Activated CD4-positive, alpha-beta T cell treated with anti-CD3 and anti-CD28 coated beads, Interleukin-2, amount 50 U/mL, for 48 hours (primary cell): ENCODE results near the gene COX20.
A peak's percentile ranks its signal among the peaks of the same experiment; 100 is the strongest.
"Not testable (repeated sequence)": the region's sequence is repeated elsewhere in the genome, so short reads cannot be mapped to it uniquely, and the experiment has no call there.

ENCODE experiments used
- DNase-seq, 2 experiments: peaks; one replicate each; pipeline ENCODE4 v3.0.0-alpha.2; 2020

COX20 gene, protein sequence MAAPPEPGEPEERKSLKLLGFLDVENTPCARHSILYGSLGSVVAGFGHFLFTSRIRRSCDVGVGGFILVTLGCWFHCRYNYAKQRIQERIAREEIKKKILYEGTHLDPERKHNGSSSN

DNA sequence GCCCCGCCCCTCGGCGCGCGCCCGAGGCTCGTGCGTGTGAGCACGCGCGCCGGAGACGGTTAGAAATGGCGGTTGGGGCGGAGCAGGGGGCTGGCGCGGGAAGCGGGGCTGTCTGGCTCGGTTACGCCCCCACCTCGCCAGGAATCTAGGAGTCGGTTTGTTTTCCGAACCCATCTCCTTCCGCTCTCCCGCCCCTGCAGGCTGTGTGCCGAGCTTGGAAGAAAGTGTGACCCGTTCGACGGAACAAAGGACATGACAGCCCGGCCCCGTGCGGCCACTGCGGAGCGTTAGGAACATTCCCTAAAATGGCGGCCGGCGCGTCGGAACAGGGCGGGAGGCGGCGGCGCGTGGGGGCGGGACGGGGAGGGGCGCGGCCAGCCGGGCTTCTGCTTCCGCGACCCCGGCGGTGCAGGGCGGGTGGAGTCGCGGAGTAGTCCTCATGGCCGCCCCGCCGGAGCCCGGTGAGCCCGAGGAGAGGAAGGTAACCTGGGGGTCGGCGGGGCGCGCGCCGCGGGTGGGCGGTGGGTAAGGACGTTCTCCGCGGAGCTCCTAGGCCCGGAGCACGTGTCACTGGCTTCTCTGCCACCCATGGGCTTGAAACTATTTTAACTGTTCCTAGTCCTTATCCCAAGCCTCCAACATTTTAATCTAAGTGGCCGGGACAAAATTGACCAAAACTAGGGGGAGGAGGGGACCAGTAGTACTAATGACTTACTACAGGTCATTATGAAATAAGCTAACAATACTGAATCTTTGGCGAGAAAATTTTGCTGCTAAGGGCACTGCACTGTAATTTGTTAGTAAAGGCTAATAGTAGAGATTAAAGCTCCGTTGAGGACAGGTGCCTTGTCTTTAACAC is at the start of gene COX20:
Gene COX20, plus strand, starts transcription at position 383 of the 859 bp plus-strand sequence. Its CDS starts 57 bp downstream, at position 440.
- peak; percentile 88 to 90 for DNase-seq

DNA sequence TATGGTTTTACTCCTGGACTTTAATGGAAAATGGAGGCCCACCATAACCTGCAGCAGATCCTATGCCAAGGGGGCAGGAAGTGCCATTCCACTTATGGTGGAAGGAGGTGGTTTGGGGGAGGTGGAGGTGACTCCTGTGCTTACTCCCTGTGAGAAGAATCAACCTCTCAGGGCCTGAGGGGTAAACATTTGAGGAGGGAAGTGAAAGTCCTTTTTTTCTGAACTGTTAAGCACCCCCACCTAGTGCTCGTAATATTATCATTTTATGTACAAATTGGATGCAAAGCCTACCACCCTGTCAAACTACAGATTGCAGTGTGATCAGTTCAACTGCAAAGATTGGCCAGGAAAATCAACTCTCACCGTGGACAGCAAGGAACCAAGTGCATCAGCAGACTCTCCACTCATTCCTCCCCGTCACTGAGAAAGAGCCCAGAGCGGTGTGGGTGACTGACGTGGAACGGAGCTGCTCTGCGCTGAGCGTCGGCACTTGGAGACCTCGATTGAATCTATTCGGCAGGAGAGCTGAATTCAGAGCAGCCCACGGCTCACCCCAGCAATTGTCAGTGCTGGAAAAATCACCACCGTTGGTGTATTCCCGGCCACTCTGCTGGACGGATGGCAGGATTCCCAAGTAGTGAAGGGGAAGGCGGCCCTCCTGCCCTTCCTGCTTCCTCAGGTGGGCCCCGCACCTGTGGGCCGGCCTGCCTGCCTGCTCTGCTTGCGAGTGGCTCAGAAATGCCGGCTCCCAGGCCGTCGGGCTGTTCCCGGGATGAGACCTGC is 46.8 kb upstream of the COX20 start:
- no peak for DNase-seq

DNA sequence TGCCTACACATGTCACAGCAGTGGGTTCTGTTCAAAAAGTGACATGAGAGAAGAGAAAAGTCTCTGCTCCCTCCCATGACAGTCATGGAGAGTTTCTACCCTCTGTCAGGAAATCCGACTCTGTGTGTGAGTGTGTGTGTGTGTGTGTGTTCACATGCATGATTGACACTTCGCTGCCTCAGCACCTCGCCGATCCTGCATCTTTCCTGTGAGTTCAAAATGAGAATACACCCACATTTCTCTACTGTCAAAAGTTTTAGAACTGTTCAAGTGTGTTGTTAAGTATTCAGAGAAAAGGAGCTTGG is 46.2 kb upstream of the COX20 start:
- DNase-seq: no peak

DNA sequence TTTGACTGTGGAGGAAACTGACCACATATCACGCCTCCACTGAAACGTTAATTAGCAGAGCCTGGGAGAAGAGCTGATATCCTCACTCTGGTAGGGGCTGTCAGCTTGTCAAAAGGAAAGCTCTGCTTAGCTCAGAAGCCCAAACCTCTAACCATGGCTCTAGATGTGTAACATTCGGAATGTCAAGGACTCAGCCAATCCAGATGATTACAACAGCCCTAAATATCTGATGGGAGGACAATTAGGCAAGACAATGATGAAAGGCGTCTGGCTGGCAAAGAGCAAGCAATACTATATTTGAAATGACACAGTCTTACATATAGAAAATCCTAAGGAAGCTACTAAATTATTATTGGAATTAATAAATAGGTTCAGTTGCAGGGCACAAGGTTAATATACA is 45.7 kb upstream of the COX20 start:
- DNase-seq: no peak

DNA sequence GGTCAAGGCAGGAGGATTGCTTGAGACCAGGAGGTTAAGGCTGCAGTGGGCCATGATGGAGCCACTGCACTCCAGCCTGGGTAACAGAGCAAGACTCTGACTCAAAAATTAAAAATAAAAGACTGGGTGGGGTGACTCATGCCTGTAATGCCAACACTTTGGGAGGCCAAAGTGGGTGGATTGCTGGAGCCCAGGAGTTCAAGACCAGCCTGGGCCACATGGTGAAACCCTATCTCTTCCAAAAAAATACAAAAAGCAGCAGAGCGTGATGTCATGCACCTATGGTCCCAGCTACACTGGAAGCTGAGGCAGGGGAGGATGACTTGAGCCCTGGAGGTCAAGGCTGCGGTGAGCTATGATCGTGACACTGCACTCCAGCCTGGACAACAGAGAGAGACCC is 44.4 kb upstream of the COX20 start:
- DNase-seq: no peak

DNA sequence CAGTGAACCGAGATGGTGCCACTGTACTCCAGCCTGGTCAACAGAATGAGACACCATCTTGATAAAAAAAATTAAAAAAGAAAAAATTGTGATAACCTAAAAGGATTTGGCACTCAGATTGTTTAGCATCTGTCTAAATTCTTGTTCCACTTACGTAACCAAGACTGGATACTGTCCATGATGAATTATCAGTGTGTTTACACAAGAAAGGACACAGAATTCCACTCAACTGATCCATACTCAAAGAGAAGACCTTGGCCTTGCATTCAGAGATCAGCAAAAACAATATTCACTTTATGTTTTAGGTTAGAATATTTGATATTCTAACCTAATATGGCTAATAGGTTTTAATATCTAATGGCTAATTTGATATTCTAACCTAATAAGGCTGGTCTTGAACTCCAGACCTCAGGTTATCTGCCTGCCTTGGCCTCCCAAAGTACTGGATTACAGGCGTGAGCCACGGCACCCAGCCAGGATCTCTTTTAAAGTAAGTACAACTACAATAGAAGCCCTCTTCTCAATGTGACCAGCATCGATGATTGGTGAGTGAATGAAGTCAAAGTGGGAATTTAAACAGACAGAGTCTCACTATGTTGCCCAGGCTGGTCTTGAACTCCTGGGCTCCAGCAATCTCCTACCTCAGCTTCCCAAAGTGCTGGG is 43.1 kb upstream of the COX20 start:
- DNase-seq: no peak

DNA sequence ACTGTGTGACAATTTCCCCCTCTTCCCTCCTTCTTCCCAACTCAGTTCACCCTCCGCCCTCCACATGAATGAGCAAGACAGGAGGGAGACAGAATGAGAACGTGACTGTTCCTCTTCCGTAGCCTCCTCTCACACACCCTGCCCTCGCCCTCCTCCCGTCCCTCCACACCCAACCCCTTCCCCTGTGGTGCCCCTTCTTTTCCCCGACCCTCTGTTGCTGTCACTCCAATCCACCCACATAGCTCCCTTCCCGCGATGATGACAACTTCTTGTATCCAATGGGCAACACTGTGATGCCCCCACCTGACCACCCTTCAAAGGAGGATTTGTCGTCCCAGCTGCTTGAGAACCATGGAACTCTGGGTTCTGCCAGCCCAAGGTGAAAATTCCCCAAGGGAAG is 41.4 kb upstream of the COX20 start:
- no peak for DNase-seq

DNA sequence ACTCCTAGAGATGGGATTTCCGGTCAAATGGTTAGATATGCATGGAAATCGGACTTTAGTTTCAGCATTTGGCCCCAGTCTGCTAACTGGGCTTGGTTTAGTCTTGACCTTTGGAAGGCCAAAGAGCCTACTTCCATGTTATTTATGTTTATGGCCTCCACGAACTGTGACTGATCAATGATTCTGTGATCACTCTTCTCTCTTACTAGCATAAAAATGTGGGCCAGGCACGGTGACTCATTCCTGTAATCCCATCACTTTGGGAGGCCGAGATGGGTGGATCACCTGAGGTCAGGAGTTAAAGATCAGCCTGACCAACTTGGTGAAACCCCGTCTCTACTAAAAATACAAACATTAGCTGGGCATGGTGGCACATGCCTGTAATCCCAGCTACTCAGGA is 40.9 kb upstream of the COX20 start:
- DNase-seq: not testable (repeated sequence)

DNA sequence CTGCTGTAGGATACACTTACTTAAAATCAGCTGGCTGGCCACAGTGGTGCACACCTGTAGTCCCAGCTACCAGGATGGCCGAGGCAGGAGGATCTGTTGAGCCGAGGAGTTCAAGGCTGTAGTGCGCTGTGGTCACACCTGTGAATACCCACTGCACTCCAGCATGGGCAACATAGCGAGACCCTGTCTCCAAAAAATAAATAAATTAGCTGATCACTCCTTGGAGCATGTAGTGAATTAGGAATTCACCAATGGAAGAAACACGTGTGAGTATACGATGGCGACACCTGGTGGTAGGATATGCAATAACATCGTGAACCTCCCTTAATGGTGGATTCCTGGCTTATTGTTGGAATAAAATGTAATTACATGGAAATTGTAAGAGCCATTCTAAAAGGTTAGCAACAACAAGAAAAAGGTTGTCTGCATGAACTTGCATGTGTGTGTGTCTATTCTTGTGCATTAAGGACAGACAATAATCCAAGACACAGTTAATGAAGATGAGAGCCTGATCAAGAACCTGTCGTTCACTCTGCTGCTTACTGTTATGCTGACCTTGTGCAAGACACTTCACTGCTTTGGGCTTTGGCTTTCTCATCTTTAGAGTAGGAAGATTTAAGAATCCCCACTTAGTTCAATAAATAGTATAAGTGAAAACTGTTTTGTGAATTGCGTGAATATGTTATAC is 38.6 kb upstream of the COX20 start:
- peak; percentile 62 to 67 for DNase-seq

DNA sequence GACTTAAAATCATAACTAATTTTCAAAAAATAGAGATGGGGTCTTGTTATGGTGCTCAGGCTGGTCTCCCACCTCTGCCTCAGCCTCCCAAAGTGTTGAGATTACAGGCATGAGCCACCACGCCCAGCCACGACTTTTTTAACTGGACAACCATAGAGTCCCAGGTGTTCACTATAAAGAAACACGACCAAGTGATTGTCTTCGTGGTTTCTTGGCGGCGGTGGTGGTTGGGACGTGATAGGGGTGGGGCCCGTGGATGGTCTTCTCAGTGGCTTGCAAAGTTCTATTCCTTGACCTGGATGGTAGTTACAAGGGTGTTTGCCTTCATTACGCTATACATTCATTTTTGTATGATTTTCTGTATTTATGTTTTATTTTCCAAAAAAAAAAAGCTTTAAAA is 34.6 kb upstream of the COX20 start:
- no peak for DNase-seq

DNA sequence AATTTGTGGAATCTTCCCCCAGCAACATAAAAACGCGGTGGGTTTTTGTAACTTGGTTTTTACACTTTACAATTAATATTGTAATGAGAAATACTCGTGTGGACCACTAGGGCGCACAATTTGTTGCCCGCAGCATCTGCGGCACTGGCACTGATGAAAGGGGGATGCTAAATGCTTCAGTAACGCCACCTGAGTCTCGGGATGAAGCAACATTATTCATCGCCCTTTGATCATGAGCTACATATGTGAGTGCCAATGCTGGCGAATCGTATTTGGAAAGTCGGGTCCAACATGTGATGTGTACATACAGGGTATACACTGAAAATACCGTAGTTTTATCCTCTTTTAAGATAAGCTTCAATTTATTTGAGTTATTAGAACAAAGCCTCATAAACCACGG is 34.2 kb upstream of the COX20 start:
- DNase-seq: peak; percentile 33 to 48

DNA sequence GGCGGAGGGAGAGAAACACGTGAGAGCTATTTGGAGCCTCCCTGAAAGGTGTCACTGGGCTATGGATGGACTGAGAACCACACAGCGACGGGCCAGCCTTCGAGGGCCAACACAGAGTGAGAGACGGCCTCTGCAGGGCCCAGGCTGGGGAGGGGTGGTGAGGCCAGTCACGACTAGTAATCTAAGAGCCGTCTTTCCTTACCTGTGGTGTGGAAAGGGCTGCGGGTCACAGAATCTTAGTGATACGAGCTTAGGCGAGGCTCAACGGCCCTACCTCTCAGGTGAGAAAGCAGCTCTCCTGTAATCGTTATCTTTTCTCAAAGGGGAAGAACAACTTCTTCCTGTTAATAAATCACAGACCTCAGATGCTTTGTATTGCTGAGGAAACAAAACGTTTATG is 33.4 kb upstream of the COX20 start:
- DNase-seq: no peak

DNA sequence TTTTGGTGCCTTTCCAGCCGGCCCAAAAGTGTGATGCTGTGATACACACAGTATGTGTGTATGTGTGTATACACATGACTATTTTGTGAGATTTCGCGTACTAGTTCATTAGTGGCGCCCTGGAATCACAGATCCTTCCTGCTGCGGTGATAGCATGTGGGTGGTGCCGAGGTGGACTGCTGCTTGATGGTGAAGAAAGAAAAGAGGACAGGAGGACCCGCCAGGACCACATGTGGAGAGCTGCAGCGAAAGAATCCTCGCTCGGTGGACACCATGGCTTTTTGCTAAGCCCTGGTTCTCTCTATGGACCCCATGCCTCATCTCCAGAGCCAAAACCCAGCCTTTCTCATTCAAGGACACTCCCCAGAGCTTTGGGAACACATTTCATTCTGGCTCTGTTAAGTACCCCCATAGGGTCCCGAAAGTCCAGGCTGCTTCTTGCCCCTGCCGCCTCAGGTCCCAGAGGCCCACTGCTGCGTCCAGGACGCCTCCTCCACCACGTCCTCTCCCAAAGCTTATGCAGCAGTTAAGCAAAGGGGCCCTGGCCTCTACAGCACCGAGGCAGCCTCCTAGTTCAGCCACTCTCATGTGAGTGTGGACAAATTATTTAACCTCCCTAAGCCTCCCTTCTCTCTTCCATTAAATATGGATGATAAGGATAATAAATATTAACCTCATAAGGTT is 32.8 kb upstream of the COX20 start:
- DNase-seq: no peak

DNA sequence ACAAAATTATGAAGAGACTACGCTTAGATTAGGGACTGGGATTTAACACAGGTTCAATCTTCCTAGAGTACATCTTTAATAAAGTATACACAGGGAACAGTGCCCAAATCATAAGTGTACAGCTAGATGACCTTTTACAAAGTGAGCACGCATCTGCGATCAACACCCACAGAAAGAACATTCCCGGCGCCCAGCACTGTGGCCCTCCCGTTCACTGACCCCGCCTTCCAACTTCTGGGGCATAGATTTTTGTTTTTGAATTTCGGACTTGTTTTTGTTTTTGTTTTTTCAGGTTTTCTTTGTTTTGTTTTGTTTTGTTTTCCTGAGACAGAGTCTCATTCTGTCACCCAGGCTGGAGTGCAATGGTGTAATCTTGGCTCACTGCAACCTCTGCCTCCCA is 30.6 kb upstream of the COX20 start:
- DNase-seq: no peak

DNA sequence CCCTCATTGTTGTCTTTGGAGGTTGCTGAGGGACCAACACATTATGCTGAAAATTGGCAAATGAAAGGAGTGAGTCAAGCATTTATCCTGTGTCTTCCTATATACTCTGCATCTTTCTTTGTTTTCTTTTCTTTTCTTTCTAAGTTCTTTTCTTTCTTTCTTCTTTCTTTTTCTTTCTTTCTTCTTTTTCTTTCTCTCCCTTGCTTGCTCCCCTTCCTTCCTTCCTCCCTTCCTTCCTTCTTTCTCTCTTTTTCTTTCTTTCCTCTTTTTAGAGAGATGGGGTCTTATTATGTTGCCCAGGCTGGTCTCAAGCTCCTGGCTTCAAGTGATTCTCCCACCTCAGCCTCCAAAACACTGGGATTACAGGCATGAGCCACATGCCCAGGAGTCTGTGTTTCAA is 28.3 kb upstream of the COX20 start:
- no peak for DNase-seq

DNA sequence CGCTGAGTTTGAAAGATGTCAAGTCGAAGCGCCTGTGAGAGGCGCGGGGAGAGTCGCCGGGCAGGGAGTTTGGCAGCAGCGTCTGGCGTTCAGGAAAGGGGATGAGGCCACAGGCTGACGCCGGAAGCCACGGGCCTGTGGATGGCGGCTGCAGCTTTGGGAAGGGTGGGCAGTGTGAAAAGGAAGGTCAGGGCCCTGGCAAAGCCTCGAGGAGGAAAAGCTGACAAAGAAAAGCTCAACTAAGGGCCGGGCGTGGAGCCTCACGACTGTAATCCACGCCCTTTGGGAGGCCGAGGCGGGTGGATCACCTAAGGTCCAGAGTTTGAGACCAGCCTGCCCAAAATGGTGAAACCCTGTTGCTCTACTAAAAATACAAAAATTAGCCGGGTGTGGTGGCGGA is 25.2 kb upstream of the COX20 start:
- no peak for DNase-seq

DNA sequence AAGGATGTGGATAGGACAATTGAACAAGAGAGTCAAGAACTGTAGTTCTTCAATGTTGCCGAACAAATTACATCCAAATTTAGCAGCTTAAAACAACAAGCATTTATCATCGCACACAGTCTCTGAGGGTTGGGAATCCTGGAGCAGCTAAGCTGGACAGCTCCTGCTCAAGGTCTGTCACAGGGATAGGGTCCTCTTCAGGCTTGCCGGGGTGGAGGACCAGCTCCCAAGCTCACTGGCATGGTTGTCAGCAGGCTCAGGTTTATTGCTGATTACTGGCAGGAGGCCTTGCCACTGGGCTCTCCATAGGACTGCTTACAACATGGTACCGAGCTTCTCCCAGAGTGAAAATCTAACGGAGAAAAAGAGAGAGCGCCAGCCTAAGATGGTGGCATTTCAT is 22.1 kb upstream of the COX20 start:
- DNase-seq: no peak

DNA sequence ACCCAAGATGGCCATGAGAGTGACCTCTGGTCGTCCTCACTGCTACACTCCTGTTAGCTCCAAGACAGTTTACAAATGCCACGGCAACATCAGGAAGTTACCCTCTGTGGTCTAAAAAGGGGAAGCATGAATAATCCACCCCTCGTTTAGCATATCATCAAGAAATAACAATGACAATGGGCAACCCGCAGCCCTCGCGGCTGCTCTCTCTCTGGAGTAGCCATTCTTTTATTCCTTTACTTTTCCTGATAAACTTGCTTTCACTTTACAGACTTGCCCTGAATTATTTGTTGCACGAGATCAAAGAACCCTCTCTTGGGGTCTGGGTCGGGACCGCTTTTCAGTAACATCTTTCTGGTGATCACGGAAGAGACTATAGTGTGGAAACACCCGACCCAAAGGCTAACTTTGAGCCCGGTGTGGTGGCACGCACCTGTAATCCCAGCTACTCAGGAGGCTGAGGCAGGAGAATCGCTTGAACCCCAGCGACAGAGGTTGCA is 19.8 kb upstream of the COX20 start:
- no peak for DNase-seq

DNA sequence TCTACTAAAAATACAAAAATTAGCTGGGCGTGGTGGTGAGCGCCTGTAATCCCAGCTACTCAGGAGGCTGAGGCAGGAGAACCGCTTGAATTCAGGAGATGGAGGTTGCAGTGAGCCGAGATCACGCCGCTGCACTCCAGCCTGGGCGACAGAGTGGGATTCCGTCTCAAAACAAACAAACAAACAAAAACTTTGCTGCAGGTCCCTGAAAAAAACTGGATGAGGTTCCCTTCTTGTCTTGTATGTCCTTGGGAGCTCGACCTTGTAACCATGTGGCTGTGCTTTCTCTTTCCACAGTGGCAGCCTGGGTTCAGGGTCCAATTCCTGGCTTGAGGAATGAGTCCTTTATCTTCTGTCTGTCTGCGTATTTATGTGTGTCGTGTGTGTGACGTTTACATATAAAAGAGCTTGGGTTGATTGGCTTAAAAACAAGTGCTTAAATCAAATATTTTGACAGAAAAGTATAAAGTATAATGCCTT is 18.0 kb upstream of the COX20 start:
- DNase-seq: no peak

DNA sequence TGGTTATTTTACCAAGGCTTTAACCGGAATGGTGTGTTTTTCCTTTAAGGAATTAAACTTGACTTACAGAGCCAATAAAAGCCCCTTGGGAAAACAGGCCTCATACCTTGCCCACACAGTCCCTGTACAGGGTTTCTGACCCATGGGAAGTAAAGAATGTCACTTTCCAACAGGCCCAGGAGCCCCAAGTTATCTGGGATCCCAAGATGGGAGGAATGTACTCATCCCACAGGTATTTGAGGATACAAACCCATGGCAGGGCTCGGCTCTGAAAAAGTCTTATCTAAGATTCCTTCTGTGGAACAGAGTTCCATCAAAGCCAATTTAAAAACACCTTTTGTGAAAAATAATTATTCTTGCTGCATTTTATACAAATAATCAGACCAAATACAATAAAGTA is 15.3 kb upstream of the COX20 start:
- DNase-seq: no peak

DNA sequence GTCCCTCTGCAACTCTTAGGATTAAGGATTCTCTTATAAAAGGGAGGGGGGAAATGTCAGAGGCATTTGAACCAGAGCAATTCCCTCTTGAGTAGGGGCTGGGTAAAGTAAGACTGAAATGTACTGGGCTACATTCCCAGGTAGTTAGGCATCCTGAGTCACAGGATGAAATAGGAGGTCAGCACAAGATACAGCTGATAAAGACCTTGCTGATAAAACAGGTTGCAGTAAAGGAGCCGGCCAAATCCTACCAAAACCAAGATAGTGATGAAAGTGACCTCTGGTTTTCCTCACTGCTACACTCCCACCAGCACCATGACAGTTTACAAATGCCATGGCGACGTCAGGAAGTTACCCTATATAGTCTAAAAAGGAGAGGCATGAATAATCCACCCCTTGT is 14.3 kb upstream of the COX20 start:
- no peak for DNase-seq

DNA sequence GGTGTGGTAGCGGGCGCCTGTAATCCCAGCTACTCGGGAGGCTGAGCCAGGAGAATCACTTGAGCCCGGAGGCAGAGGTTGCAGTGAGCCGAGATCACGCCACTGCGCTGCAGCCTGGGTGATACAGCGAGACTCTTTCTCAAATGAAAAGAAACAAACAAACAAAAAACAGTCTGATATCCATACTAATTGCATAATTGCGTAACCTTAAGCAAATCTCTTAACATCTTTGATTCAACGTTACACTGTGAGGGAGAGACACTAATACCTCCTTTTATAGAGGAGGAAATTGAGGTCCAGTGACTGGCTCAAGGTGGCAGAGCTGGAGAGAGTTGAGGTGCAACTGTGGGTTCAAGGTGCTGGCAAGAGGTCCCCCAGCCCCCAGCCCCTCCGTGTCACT is 12.6 kb upstream of the COX20 start:
- no peak for DNase-seq
